HepG2 (cell line): ENCODE results near the gene ZMYND10. TPM values are rescaled to one million over a fixed set of nuclear protein-coding genes. Genes with fewer than 3 reads are reported as not detected.

Source experiments
- ATAC-seq: fragments of 200-7000 bp; cut with Tn5 transposase; 3 replicates; pipeline ENCODE4 v1.9.1; 2020; ENCODE audit warnings: mild to moderate bottlenecking, moderate library complexity
- BruUV-seq: library from RNA; stranded (reverse); fragments of 400-500 nt; replicated peaks from 2 replicates; lab custom pipeline; 2021; lab: Mats Ljungman, UMichigan
- CTCF ChIA-PET: fragments of 300-600 bp; formaldehyde crosslinking; extraction: SDS; loops from one replicate; lab custom pipeline; 2021; ENCODE audit warnings: low total read pairs, inconsistent platforms, low intra/inter-chr PET ratio; lab: Yijun Ruan, JAX
- POLR2A ChIA-PET: fragments of 350-600 bp; sonication (Branson Sonifier 250); formaldehyde crosslinking; loops from one replicate; lab custom pipeline; 2020; ENCODE audit warnings: antibody characterized with exemption, inconsistent platforms; lab: Yijun Ruan, JAX
- DNase-seq: peaks from one replicate; pipeline ENCODE4 v3.0.0-alpha.2; 2015; ENCODE audit warnings: low spot score
- FAIRE-seq: peaks from 3 replicates; lab custom pipeline; 2011; peaks lifted over from hg19 to GRCh38; lab: Jason Lieb, UNC
- H2AFZ ChIP-seq: one replicate; pipeline ENCODE4 v1.6.1; 2011; ENCODE audit warnings: low read length, inconsistent platforms
- H3K27ac ChIP-seq: fragments of 300-600 bp; 3 replicates; pipeline ENCODE4 v1.8.0; 2011; ENCODE audit warnings: mixed run types, mild to moderate bottlenecking, mixed read lengths, low read length, inconsistent platforms; ENCODE audit not compliant: insufficient read depth; ENCODE audit errors: extremely low read length
- H3K27me3 ChIP-seq, 2 experiments: fragments of 200-600 bp in 1 of 2; 2 replicates in 1 of 2; 3 replicates in 1 of 2; pipeline versions ENCODE4 v1.6.0 to v1.8.0; 2011; ENCODE audit warnings: low read length in 2 of 2, mild to moderate bottlenecking in 2 of 2, moderate library complexity in 2 of 2, inconsistent platforms in 1 of 2; ENCODE audit not compliant: insufficient read depth in 2 of 2, control insufficient read depth in 1 of 2
- H3K36me3 ChIP-seq, 2 experiments: fragments of 200-600 bp in 1 of 2; replicated peaks in 1 of 2; 2 replicates in 1 of 2; 3 replicates in 1 of 2; pipeline versions ENCODE4 v1.5.1 to v1.8.0; 2011; ENCODE audit warnings: low read length in 2 of 2, inconsistent platforms in 1 of 2; ENCODE audit not compliant: insufficient read depth in 2 of 2, control insufficient read depth in 1 of 2
- H3K4me1 ChIP-seq: 2 replicates; pipeline ENCODE4 v1.5.1; 2012; ENCODE audit warnings: low read length, inconsistent platforms; ENCODE audit not compliant: insufficient read depth
- H3K4me2 ChIP-seq: 2 replicates; pipeline ENCODE4 v1.6.0; 2011; ENCODE audit warnings: low read depth, low read length, inconsistent platforms
- H3K4me3 ChIP-seq, 3 experiments: fragments of 200-600 bp in 1 of 3; sonication (generic), shearing (Covaris generic) in 1 of 3; replicated peaks in 1 of 3; 2 replicates each; pipeline ENCODE4 v1.5.1; 2011 to 2016; ENCODE audit warnings: low read length in 3 of 3, inconsistent platforms in 2 of 3, low read depth in 2 of 3, mild to moderate bottlenecking in 2 of 3, control low read depth in 1 of 3, mixed read lengths in 1 of 3; ENCODE audit not compliant: insufficient read depth in 1 of 3
- H3K79me2 ChIP-seq: one replicate; pipeline ENCODE4 v1.6.1; 2011; ENCODE audit warnings: low read length, inconsistent platforms; ENCODE audit not compliant: insufficient read depth
- H3K9ac ChIP-seq: 2 replicates; pipeline ENCODE4 v1.6.0; 2011; ENCODE audit warnings: mild to moderate bottlenecking, low read depth, low read length, inconsistent platforms; ENCODE audit not compliant: insufficient read depth
- H3K9me3 ChIP-seq: 2 replicates; pipeline ENCODE4 v1.5.1; 2012; ENCODE audit warnings: mild to moderate bottlenecking, low read length
- H4K20me1 ChIP-seq: 2 replicates; pipeline ENCODE4 v1.6.0; 2011; ENCODE audit warnings: inconsistent platforms, mild to moderate bottlenecking, low read length, moderate library complexity; ENCODE audit not compliant: insufficient read depth
- ATF1 ChIP-seq: IDR thresholded peaks from 2 replicates; pipeline ENCODE4 v1.6.1; 2016; ENCODE audit warnings: mild to moderate bottlenecking, control low read depth
- FLYWCH1 ChIP-seq: sonication (generic); formaldehyde crosslinking; IDR thresholded peaks from 2 replicates; pipeline ENCODE4 v1.8.1; 2023; ENCODE audit warnings: mild to moderate bottlenecking, missing genetic modification reagents
- FOXP1 ChIP-seq, 2 experiments: fragments of 450-650 bp in 1 of 2; IDR thresholded peaks; 2 replicates each; pipeline ENCODE4 v1.6.1; 2017 to 2018; ENCODE audit warnings: antibody characterized with exemption in 1 of 2
- GPBP1L1 ChIP-seq: sonication (generic); formaldehyde crosslinking; IDR thresholded peaks from 2 replicates; pipeline ENCODE4 v1.5.0; 2020; ENCODE audit warnings: mild to moderate bottlenecking, missing genetic modification reagents
- HDAC6 ChIP-seq: fragments of 200-600 bp; sonication (generic); IDR thresholded peaks from 2 replicates; pipeline ENCODE4 v1.7.0; 2017; ENCODE audit warnings: mild to moderate bottlenecking, antibody characterized with exemption, low read length, low read depth
- IKZF5 ChIP-seq: IDR thresholded peaks from 2 replicates; pipeline ENCODE4 v1.6.1; 2018; ENCODE audit warnings: missing genetic modification reagents, mild to moderate bottlenecking, missing compliant biosample characterization
- KDM6A ChIP-seq: IDR thresholded peaks from 2 replicates; pipeline ENCODE4 v1.6.1; 2016; ENCODE audit warnings: low read depth
- MTF1 ChIP-seq: sonication (generic); formaldehyde crosslinking; IDR thresholded peaks from 2 replicates; pipeline ENCODE4 v1.5.0; 2020; ENCODE audit warnings: missing genetic modification reagents
- MXI1 ChIP-seq: IDR thresholded peaks from 3 replicates; pipeline ENCODE4 v1.6.1; 2012; ENCODE audit warnings: low read depth, low read length, inconsistent platforms, borderline replicate concordance
- NAIF1 ChIP-seq: sonication (generic); formaldehyde crosslinking; IDR thresholded peaks from 2 replicates; pipeline ENCODE4 v1.5.0; 2020; ENCODE audit warnings: mild to moderate bottlenecking, missing genetic modification reagents, borderline replicate concordance
- SAP130 ChIP-seq: IDR thresholded peaks from 2 replicates; pipeline ENCODE4 v1.6.1; 2016; ENCODE audit warnings: low read depth
- SKIL ChIP-seq: sonication (generic); formaldehyde crosslinking; IDR thresholded peaks from 2 replicates; pipeline ENCODE4 v1.8.0; 2022; ENCODE audit warnings: missing genetic modification reagents, mild to moderate bottlenecking, moderate library complexity, borderline replicate concordance
- TFAP4 ChIP-seq: sonication (generic); IDR thresholded peaks from 2 replicates; pipeline ENCODE4 v1.6.1; 2016; ENCODE audit warnings: low read depth, borderline replicate concordance
- TFDP2 ChIP-seq: sonication (generic); formaldehyde crosslinking; IDR thresholded peaks from 2 replicates; pipeline ENCODE4 v1.4.0; 2020; ENCODE audit warnings: missing genetic modification reagents
- TP53 ChIP-seq: sonication (generic); formaldehyde crosslinking; conservative IDR thresholded peaks from 2 replicates; pipeline ENCODE4 v1.4.0; 2020; ENCODE audit warnings: missing genetic modification reagents
- ZNF615 ChIP-seq: sonication (generic); formaldehyde crosslinking; IDR thresholded peaks from 2 replicates; pipeline ENCODE4 v1.5.0; 2020; ENCODE audit warnings: mild to moderate bottlenecking, missing genetic modification reagents, borderline replicate concordance
- ZNF709 ChIP-seq: sonication (generic); formaldehyde crosslinking; IDR thresholded peaks from 2 replicates; pipeline ENCODE4 v1.5.0; 2020; ENCODE audit warnings: mild to moderate bottlenecking, missing genetic modification reagents
- ZNF781 ChIP-seq: sonication (generic); formaldehyde crosslinking; IDR thresholded peaks from 2 replicates; pipeline ENCODE4 v1.5.1; 2020; ENCODE audit warnings: borderline replicate concordance, mild to moderate bottlenecking, missing genetic modification reagents; ENCODE audit errors: not compliant biosample characterization
- ZNF841 ChIP-seq: sonication (generic); formaldehyde crosslinking; IDR thresholded peaks from 2 replicates; pipeline ENCODE4 v1.8.1; 2023; ENCODE audit warnings: missing genetic modification reagents, borderline replicate concordance
- WGBS: methylation state at CpG from one replicate; pipeline ENCODE4 v1.1.6; 2017; ENCODE audit warnings: low lambda C conversion rate; 5-methylcytosine and 5-hydroxymethylcytosine counted together
- in situ Hi-C: cut with HindIII; loops from 2 replicates; pipeline ENCODE4 v1.10.0; 2017; ENCODE audit warnings: low pct_unique_long_range_greater_than_20kb; ENCODE audit not compliant: extremely low pct_ligation_motif_present
- intact Hi-C: fragments of 100-400 bp; cut with micrococcal nuclease; formaldehyde crosslinking; loops from one replicate; pipeline ENCODE4 v1.10.0; 2022; ENCODE audit not compliant: unreplicated experiment
- polyA plus RNA-seq, 8 experiments: library from polyadenylated mRNA; depleted of rRNA in 3 of 8; stranded (reverse) in 7 of 8; unstranded in 1 of 8; fragments of >200 nt; fragmentation: Illumina TruSeq in 4 of 8; extraction: Trizol in 4 of 8; gene quantifications; 2 replicates each; pipeline versions ENCODE4 v1.2.1 to v1.2.3, GENCODE V29; 2011 to 2016; ENCODE audit warnings: low read depth in 4 of 8, missing spikeins in 1 of 8, mixed read lengths in 1 of 8; ENCODE audit not compliant: insufficient read depth in 1 of 8
- total RNA-seq, 5 experiments: library from RNA; depleted of rRNA; stranded (reverse); fragments of >200 nt; fragmentation: Illumina TruSeq; extraction: Trizol; gene quantifications; 2 replicates each; pipeline ENCODE4 v1.2.3, GENCODE V29; 2016; ENCODE audit warnings: low read depth in 1 of 5

The ZMYND10 gene
- total and polyA plus RNA-seq, 2 of the 13 experiments (the other 11 are each of a cell fraction or from before 2014, with no cell fraction given): 0.60 to 0.74 TPM

GRCh38 chr3:50385754-50386153 lies 40.2 kb upstream of the ZMYND10 start (continued):
- TF ChIP-seq FLYWCH1 (CRISPR knock-in tag) (no peak), SKIL (CRISPR knock-in tag) (no peak), FOXP1 (IDR thresholded peaks at IDR 0.05) (no peak), FOXP1 (CRISPR knock-in tag; IDR thresholded peaks at IDR 0.05) (no peak), MTF1 (CRISPR knock-in tag) (no peak)

GRCh38 chr3:50383750-50384149 lies 38.2 kb upstream of the ZMYND10 start:
- DNase-seq: no peak
- H3K4me1 ChIP-seq: peaks cover 8% of the 10 kb centered on the region
- no peaks in the 10 kb centered on the region for H4K20me1 ChIP-seq
- H2AFZ ChIP-seq: no peak overlapping the region
- WGBS: 48% methylated on average over 5 of the region's 6 CpGs
- in situ Hi-C loops (no loop called here), intact Hi-C loops (no loop called here)
- H3K36me3 ChIP-seq: no peaks in the 10 kb centered on the region
- no peak overlapping the region for H3K27ac ChIP-seq
- H3K27me3 ChIP-seq: peaks cover 11 to 60% of the 10 kb centered on the region in 2 experiments
- no peak for ATAC-seq
- no peak overlapping the region for H3K9ac ChIP-seq
- no TSS peak for BruUV-seq
- no peak overlapping the region for H3K4me2 ChIP-seq
- FAIRE-seq: no peak
- ChIA-PET CTCF (no interaction called here), POLR2A (no interaction called here)
- no peaks in the 10 kb centered on the region for H3K9me3 ChIP-seq
- no peaks in the 10 kb centered on the region for H3K79me2 ChIP-seq
- no peak overlapping the region for H3K4me3 ChIP-seq
- TF ChIP-seq KDM6A (no peak), SAP130 (no peak), TP53 (no peak), IKZF5 (CRISPR knock-in tag) (no peak), MXI1 (no peak), TFAP4 (no peak), ZNF709 (no peak), ZNF615 (no peak), TFDP2 (CRISPR knock-in tag) (no peak), ZNF841 (no peak), NAIF1 (no peak), GPBP1L1 (no peak), ATF1 (CRISPR knock-in tag) (no peak), HDAC6 (no peak), ZNF781 (CRISPR knock-in tag) (no peak)
